Testis (tissue), 2 donors: ENCODE results near the gene GRXCR2.

Experiments used
- CTCF ChIP-seq, 3 experiments: fragments of 450-650 bp in 2 of 3; fragments of 200-600 bp in 1 of 3; sonication (generic) in 1 of 3; IDR thresholded peaks; one replicate each; pipeline ENCODE4 v1.5.1; 2016 to 2019; ENCODE audit warnings: antibody characterized with exemption in 3 of 3, mild to moderate bottlenecking in 2 of 3, moderate library complexity in 1 of 3
- POLR2A ChIP-seq: fragments of 450-650 bp; IDR thresholded peaks from one replicate; pipeline ENCODE4 v1.6.1; 2017; ENCODE audit warnings: antibody characterized with exemption, mild to moderate bottlenecking, moderate library complexity

- no peak for TF ChIP-seq POLR2A
- TF ChIP-seq CTCF (IDR thresholded peaks at IDR 0.05): no peak
Observed at GRCh38 chr5:145858959-145859358, 13.9 kb downstream of the GRXCR2 start.
